ENCODE measurements around the gene IER2. TPM values are rescaled to one million over a fixed set of nuclear protein-coding genes. Genes with fewer than 3 reads are reported as not detected.
A peak's percentile ranks its signal among the peaks of the same experiment; 100 is the strongest.
"Not testable (repeated sequence)": the region's sequence is repeated elsewhere in the genome, so short reads cannot be mapped to it uniquely, and the experiment has no call there.

The IER2 gene
- total RNA-seq, 1 donor from 2014 or later: 13.7 TPM

DNA sequence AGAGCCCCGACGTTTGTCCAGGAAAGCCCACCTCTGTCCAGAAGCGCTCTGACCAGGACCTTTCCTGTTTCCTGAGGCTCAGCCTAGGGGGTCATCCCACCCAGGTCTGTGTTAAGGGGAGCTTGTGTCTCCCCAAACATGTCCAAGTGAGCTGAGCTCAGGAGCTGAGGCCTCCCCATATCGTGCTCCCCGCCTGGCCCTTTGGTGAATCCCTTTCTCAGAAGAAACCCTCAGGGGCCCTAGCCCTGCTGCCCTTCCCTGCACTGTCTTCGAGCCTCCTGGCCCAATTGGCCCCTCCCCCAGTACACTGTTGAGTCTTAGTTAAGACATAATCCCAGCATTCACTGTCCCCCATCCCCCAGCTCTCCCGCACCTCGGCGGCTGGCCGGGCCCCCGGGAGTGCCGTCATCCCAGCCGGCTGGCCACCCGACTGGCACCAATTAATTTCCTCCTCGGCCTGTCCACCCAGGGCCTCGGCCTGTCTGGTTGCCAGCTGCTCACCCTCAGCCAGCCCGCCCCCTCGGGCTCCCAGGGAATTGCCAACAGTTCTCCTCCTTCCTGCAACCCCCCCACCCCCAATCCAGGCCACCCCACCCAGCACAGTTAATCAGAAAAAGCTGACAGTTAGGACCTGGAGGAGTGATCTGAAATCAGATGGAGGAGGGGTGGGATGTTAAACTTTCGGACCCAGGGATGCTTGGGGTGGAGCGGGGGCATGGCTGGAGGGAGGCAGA lies 13.6 kb downstream of the IER2 start:
- peaks cover 5% of the 10 kb centered on the region for H3K27me3 Mint-ChIP-seq (ENCODE audit: insufficient read depth, low read depth)
- H3K27ac ChIP-seq: peak overlapping the region; percentile 91
- peak overlapping the region; percentile 94 for H3K27ac Mint-ChIP-seq
- H3F3A ChIP-seq (ENCODE audit: low read depth): peaks cover 57% of the 10 kb centered on the region
- peak overlapping the region; percentile 47 for H3K4me3 ChIP-seq
- H3K4me1 Mint-ChIP-seq: peaks cover 43% of the 10 kb centered on the region
- no peaks in the 10 kb centered on the region for H3K79me2 ChIP-seq (ENCODE audit: low read depth)
- peak overlapping the region; percentile 83 for H3K4me3 Mint-ChIP-seq
- H3K36me3 Mint-ChIP-seq: no peaks in the 10 kb centered on the region
- no peaks in the 10 kb centered on the region for H3K36me3 ChIP-seq
- H3K27me3 ChIP-seq: no peaks in the 10 kb centered on the region
- peak overlapping the region; percentile 72 for H3K4me2 ChIP-seq
- H3K9ac ChIP-seq: no peak overlapping the region
- peak; percentile 94 for DNase-seq (ENCODE audit: low spot score)
- no peaks in the 10 kb centered on the region for H3K9me3 ChIP-seq (ENCODE audit: low read depth)
- H4K20me1 ChIP-seq (ENCODE audit: low read depth): no peaks in the 10 kb centered on the region
- peaks cover 24% of the 10 kb centered on the region for H3K4me1 ChIP-seq
- TF ChIP-seq, protein P1, sequence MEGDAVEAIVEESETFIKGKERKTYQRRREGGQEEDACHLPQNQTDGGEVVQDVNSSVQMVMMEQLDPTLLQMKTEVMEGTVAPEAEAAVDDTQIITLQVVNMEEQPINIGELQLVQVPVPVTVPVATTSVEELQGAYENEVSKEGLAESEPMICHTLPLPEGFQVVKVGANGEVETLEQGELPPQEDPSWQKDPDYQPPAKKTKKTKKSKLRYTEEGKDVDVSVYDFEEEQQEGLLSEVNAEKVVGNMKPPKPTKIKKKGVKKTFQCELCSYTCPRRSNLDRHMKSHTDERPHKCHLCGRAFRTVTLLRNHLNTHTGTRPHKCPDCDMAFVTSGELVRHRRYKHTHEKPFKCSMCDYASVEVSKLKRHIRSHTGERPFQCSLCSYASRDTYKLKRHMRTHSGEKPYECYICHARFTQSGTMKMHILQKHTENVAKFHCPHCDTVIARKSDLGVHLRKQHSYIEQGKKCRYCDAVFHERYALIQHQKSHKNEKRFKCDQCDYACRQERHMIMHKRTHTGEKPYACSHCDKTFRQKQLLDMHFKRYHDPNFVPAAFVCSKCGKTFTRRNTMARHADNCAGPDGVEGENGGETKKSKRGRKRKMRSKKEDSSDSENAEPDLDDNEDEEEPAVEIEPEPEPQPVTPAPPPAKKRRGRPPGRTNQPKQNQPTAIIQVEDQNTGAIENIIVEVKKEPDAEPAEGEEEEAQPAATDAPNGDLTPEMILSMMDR (IDR thresholded peaks at IDR 0.05): no peak
- TF ChIP-seq EZH2phosphoT487 (IDR thresholded peaks at IDR 0.05): peak; percentile 15
- H2AFZ ChIP-seq (replicated peaks): peak overlapping the region; percentile 1
- H3K9me3 Mint-ChIP-seq: no peaks in the 10 kb centered on the region

DNA sequence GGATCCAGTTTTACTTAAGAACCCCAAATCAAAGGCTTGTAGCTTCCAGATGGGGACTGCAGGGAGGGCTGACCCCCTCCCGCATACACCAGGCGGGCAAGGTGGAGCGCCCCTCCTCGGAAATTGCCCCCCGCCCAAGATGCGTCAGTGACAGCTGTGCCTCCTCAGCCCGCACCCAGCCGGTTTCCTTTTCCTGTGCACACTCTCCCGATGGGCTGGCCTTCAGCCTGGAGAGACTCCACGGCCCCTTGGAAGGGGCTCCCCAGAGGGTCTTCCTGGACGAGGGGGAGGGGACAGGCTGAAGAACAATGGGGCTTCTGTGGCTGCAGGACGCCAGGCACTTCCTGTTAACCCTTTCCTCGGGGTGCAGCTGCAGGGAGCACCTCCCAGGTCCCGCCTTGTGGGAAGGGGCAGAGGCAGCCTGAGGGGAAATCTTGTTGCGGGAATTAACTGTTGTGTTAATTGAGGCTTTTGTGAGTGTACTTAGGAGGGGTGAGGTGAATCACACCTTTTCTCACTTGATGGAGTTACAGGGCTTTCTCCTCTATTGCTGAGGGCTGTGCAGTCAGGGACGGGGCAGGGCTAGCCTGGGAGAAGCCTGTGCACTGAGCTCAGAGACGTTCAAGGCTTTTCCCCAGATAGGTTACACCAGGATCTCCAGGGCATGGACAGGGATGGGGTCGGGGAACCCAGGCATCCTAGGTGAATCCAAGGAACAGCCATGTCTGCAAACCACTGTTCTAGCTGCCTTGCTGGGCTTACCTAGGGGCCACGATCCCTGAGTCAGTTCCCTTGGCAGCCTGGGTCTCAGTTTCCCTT lies 14.3 kb downstream of the IER2 start:
- TF ChIP-seq, protein P1 (IDR thresholded peaks at IDR 0.05): no peak
- TF ChIP-seq EZH2phosphoT487 (IDR thresholded peaks at IDR 0.05) (no peak), EZH2 (IDR thresholded peaks at IDR 0.05) (no peak)
- H3K4me3 ChIP-seq: peak overlapping the region; percentile 47
- H3K27ac Mint-ChIP-seq: peak overlapping the region; percentile 97
- H3F3A ChIP-seq (ENCODE audit: low read depth): peaks cover 57% of the 10 kb centered on the region
- no peaks in the 10 kb centered on the region for H3K36me3 ChIP-seq
- peak overlapping the region; percentile 76 for H3K4me3 Mint-ChIP-seq
- no peaks in the 10 kb centered on the region for H3K9me3 ChIP-seq (ENCODE audit: low read depth)
- DNase-seq (ENCODE audit: low spot score): peak; percentile 92
- peak overlapping the region; percentile 72 for H3K4me2 ChIP-seq
- H3K4me1 Mint-ChIP-seq: peaks cover 45% of the 10 kb centered on the region
- peak overlapping the region; percentile 1 for H2AFZ ChIP-seq (replicated peaks)
- H3K79me2 ChIP-seq (ENCODE audit: low read depth): no peaks in the 10 kb centered on the region
- peaks cover 8% of the 10 kb centered on the region for H3K27me3 Mint-ChIP-seq (ENCODE audit: insufficient read depth, low read depth)
- H4K20me1 ChIP-seq (ENCODE audit: low read depth): no peaks in the 10 kb centered on the region
- no peaks in the 10 kb centered on the region for H3K27me3 ChIP-seq
- no peaks in the 10 kb centered on the region for H3K36me3 Mint-ChIP-seq
- H3K27ac ChIP-seq: peak overlapping the region; percentile 91
- H3K9me3 Mint-ChIP-seq: no peaks in the 10 kb centered on the region
- H3K4me1 ChIP-seq: peaks cover 24% of the 10 kb centered on the region
- no peak overlapping the region for H3K9ac ChIP-seq

DNA sequence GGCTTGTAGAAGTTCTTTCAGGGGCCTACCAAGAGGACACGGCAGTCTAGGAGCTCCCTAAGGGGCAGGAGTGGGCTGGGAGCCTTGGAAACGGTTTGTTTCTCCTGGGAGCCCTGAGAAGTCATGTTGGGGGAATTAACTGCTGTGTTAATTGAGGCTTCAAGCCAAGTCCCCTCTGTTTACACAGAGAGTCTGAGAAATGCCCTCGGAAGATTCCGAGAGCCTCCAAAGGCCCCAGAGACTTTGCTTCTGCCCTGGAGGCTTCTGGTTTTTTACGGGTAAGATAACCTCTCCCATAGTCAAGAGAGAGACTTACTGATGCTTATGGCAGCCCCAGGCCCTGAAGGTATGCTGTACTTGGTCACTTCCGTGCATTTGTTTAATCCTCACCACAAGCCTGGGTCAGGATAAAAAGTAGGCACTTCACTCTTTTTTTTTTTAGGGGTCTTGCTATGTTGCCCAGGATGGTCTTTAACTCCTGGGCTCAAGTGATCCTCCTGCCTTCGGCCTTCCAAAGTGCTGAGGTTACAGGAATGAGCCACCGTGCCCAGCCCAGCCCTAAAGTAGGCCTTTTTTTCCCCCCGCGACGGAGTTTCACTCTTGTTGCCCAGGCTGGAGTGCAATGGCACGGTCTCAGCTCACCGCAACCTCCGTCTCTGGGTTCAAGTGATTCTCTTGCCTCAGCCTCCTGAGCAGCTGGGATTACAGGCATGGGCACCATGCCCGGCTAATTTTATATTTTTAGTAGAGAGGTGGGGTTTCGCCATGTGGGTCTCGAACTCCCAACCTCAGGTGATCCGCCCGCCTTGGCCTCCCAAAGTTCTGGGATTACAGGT lies 15.2 kb downstream of the IER2 start:
- Histone ChIP-seq H3K4me1 (peaks cover 24% of the 10 kb centered on the region), H3K79me2 (ENCODE audit: low read depth) (no peaks in the 10 kb centered on the region), H2AFZ (replicated peaks) (no peak overlapping the region), H3K9ac (no peak overlapping the region), H3F3A (ENCODE audit: low read depth) (peaks cover 52% of the 10 kb centered on the region), H3K4me2 (peak overlapping the region; percentile 72), H3K27ac (peak overlapping the region; percentile 91), H3K27me3 (no peaks in the 10 kb centered on the region), H3K9me3 (ENCODE audit: low read depth) (no peaks in the 10 kb centered on the region), H4K20me1 (ENCODE audit: low read depth) (no peaks in the 10 kb centered on the region), H3K36me3 (no peaks in the 10 kb centered on the region), H3K4me3 (no peak overlapping the region)
- H3K4me3 Mint-ChIP-seq: peak overlapping the region; percentile 76
- H3K36me3 Mint-ChIP-seq: no peaks in the 10 kb centered on the region
- DNase-seq (ENCODE audit: low spot score): peak; percentile 40
- H3K27me3 Mint-ChIP-seq (ENCODE audit: insufficient read depth, low read depth): peaks cover 9% of the 10 kb centered on the region
- no peak for TF ChIP-seq EZH2phosphoT487 (IDR thresholded peaks at IDR 0.05)
- TF ChIP-seq, protein P1 (IDR thresholded peaks at IDR 0.05): no peak
- TF ChIP-seq EZH2 (IDR thresholded peaks at IDR 0.05): no peak
- H3K4me1 Mint-ChIP-seq: peaks cover 45% of the 10 kb centered on the region
- no peaks in the 10 kb centered on the region for H3K9me3 Mint-ChIP-seq
- no peak overlapping the region for H3K27ac Mint-ChIP-seq

DNA sequence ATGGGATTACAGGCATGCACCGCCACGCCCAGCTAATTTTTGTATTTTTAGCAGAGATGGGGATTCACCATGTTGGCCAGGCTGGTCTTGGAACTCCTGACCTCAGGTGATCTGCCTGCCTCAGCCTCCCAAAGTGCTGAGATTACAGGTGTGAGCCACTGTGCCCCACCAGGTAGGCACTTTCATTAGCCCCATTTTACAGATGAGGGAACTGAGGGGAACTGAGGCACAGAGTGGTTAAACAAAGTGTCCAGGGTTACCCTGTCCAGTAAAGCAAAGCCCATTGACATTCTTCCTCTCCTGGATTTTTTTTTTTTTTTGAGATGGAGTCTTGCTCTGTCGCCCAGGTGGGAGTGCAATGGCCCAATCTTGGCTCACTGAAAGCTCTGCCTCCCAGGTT lies 15.9 kb downstream of the IER2 start:
- not testable (repeated sequence) for H3K36me3 ChIP-seq; H3K9me3 ChIP-seq (ENCODE audit: low read depth); H3K36me3 Mint-ChIP-seq; H3K27ac ChIP-seq; H3K27me3 ChIP-seq; DNase-seq (ENCODE audit: low spot score); H3K9ac ChIP-seq; H3K4me2 ChIP-seq; H2AFZ ChIP-seq (replicated peaks); H4K20me1 ChIP-seq (ENCODE audit: low read depth); H3K79me2 ChIP-seq (ENCODE audit: low read depth); H3K27ac Mint-ChIP-seq; H3K4me3 ChIP-seq; H3K9me3 Mint-ChIP-seq
- Histone ChIP-seq H3K4me1 (peaks cover 24% of the 10 kb centered on the region), H3F3A (ENCODE audit: low read depth) (peaks cover 52% of the 10 kb centered on the region)
- Mint-ChIP-seq H3K27me3 (ENCODE audit: insufficient read depth, low read depth) (peaks cover 11% of the 10 kb centered on the region), H3K4me3 (peak overlapping the region; percentile 38), H3K4me1 (peaks cover 43% of the 10 kb centered on the region)
